NCI-H460 (cell line): Measurements from ENCODE around the gene MLLT10. TPM values are rescaled to one million over a fixed set of nuclear protein-coding genes. Genes with fewer than 3 reads are reported as not detected.

Experiments
- DNase-seq: peaks from one replicate; pipeline ENCODE4 v3.0.0-alpha.2; 2016; ENCODE audit warnings: low read depth; ENCODE audit errors: extremely low read depth
- total RNA-seq: library from RNA; depleted of rRNA; stranded (reverse); fragments of >200 nt; shearing (Covaris generic); gene quantifications from 2 replicates; pipeline ENCODE4 v1.2.3, GENCODE V29; 2014

MLLT10 gene
- total RNA-seq, 1 experiment from 2014 or later: 35.5 TPM

- DNase-seq: no peak
Measured at GRCh38 chr10:21500578-21500910, 33.5 kb upstream of the MLLT10 start.

GRCh38 chr10:21501091-21501490 is 32.9 kb upstream of the MLLT10 start:
- DNase-seq: no peak

GRCh38 chr10:21501731-21502347 is 32.2 kb upstream of the MLLT10 start:
- no peak for DNase-seq

GRCh38 chr10:21502348-21502740 is 31.7 kb upstream of the MLLT10 start:
- DNase-seq: no peak

- no peak for DNase-seq
Measured at GRCh38 chr10:21503542-21503941, 30.5 kb upstream of the MLLT10 start.

- no peak for DNase-seq
Measured at GRCh38 chr10:21505711-21506278, 28.2 kb upstream of the MLLT10 start.

GRCh38 chr10:21506351-21506750 is 27.7 kb upstream of the MLLT10 start:
- DNase-seq: no peak

- no peak for DNase-seq
Measured at GRCh38 chr10:21507150-21507549, 26.9 kb upstream of the MLLT10 start.

GRCh38 chr10:21508706-21509331 is 25.2 kb upstream of the MLLT10 start:
- no peak for DNase-seq

- no peak for DNase-seq
Measured at GRCh38 chr10:21509341-21510240, 24.4 kb upstream of the MLLT10 start.

- DNase-seq: no peak
Measured at GRCh38 chr10:21510241-21511094, 23.6 kb upstream of the MLLT10 start.

- no peak for DNase-seq
Measured at GRCh38 chr10:21511095-21511570, 22.9 kb upstream of the MLLT10 start.

- DNase-seq: no peak
Measured at GRCh38 chr10:21511946-21512572, 22.0 kb upstream of the MLLT10 start.

- DNase-seq: no peak
Measured at GRCh38 chr10:21512573-21513404, 21.2 kb upstream of the MLLT10 start.

GRCh38 chr10:21513405-21513788 is 20.6 kb upstream of the MLLT10 start:
- no peak for DNase-seq

- DNase-seq: no peak
Measured at GRCh38 chr10:21514129-21514817, 19.8 kb upstream of the MLLT10 start.

GRCh38 chr10:21514818-21515351 is 19.1 kb upstream of the MLLT10 start:
- no peak for DNase-seq
